HL-60 (cell line): ENCODE measurements around the gene TNNI3.

Source experiments
- CTCF ChIP-seq: IDR thresholded peaks from one replicate; pipeline ENCODE4 v1.5.1; 2011; ENCODE audit warnings: low read length, control low read depth, inconsistent platforms; ENCODE audit not compliant: insufficient read depth
- GABPA ChIP-seq: IDR thresholded peaks from 2 replicates; pipeline ENCODE4 v1.6.1; 2012; ENCODE audit warnings: low read depth
- SPI1 ChIP-seq: IDR thresholded peaks from 2 replicates; pipeline ENCODE4 v1.6.1; 2012; ENCODE audit warnings: low read depth, mild to moderate bottlenecking, borderline replicate concordance

- no peak for TF ChIP-seq CTCF
- TF ChIP-seq GABPA: no peak
- TF ChIP-seq SPI1: no peak
Observed at GRCh38 chr19:55105237-55105636, 52.3 kb downstream of the TNNI3 start.
